HEK293 (cell line): ENCODE measurements around the gene KDF1.

Source experiments
- CTCF ChIA-PET: fragments of 350-600 bp; formaldehyde crosslinking; extraction: SDS; loops from one replicate; lab custom pipeline; 2021; ENCODE audit warnings: antibody characterized with exemption; lab: Yijun Ruan, JAX
- POLR2A ChIA-PET: fragments of 300-600 bp; formaldehyde crosslinking; extraction: SDS; loops from one replicate; lab custom pipeline; 2020; ENCODE audit warnings: antibody characterized with exemption, inconsistent platforms; lab: Yijun Ruan, JAX
- H3K27ac ChIP-seq: fragments of 200-500 bp; sonication (Bioruptor generic); 2 replicates; pipeline ENCODE4 v1.5.1; 2014; ENCODE audit warnings: low read depth, low read length, control low read depth, inconsistent platforms; ENCODE audit errors: extremely low read depth
- H3K36me3 ChIP-seq, 2 experiments: fragments of 200-500 bp in 1 of 2; sonication (Bioruptor generic) in 1 of 2; 1 replicate in 1 of 2; 2 replicates in 1 of 2; pipeline ENCODE4 v1.5.1; 2014 to 2017; ENCODE audit warnings: inconsistent platforms in 2 of 2, low read length in 2 of 2; ENCODE audit not compliant: control insufficient read depth in 2 of 2, insufficient read depth in 1 of 2
- H3K4me1 ChIP-seq: fragments of 200-500 bp; sonication (Bioruptor generic); 2 replicates; pipeline ENCODE4 v1.5.1; 2014; ENCODE audit warnings: mild to moderate bottlenecking, low read length, inconsistent platforms; ENCODE audit not compliant: control insufficient read depth, insufficient read depth
- H3K4me3 ChIP-seq: 2 replicates; pipeline ENCODE4 v1.5.1; 2011; ENCODE audit warnings: low read depth, mild to moderate bottlenecking, control low read depth, low read length, moderate library complexity
- H3K9me3 ChIP-seq: fragments of 200-500 bp; sonication (Bioruptor generic); 2 replicates; pipeline ENCODE4 v1.5.1; 2014; ENCODE audit warnings: low read depth, low read length, inconsistent platforms; ENCODE audit not compliant: control insufficient read depth, insufficient read depth
- BCL11A ChIP-seq: fragments of 450-650 bp; formaldehyde crosslinking; IDR thresholded peaks from 2 replicates; pipeline ENCODE4 v1.5.1; 2016; ENCODE audit warnings: low read depth, missing biosample characterization, missing genetic modification characterization
- GFI1B ChIP-seq: fragments of 450-650 bp; formaldehyde crosslinking; IDR thresholded peaks from 2 replicates; pipeline ENCODE4 v1.5.1; 2016; ENCODE audit warnings: missing biosample characterization, missing genetic modification characterization
- HOXC10 ChIP-seq: sonication (generic); formaldehyde crosslinking; IDR thresholded peaks from 2 replicates; pipeline ENCODE4 v1.8.1; 2023; ENCODE audit warnings: mild to moderate bottlenecking, missing genetic modification reagents
- KLF7 ChIP-seq: fragments of 450-650 bp; formaldehyde crosslinking; IDR thresholded peaks from 2 replicates; pipeline ENCODE4 v1.5.1; 2016; ENCODE audit warnings: missing biosample characterization, missing genetic modification characterization, borderline replicate concordance
- OVOL3 ChIP-seq: fragments of 450-650 bp; formaldehyde crosslinking; IDR thresholded peaks from 2 replicates; pipeline ENCODE4 v1.5.1; 2016; ENCODE audit warnings: missing biosample characterization, missing genetic modification characterization
- RBAK ChIP-seq: fragments of 450-650 bp; formaldehyde crosslinking; IDR thresholded peaks from 2 replicates; pipeline ENCODE4 v1.5.1; 2016; ENCODE audit warnings: missing biosample characterization, missing genetic modification characterization
- TRIM28 ChIP-seq: IDR thresholded peaks from 2 replicates; pipeline ENCODE4 v1.6.1; 2011; ENCODE audit warnings: low read length, control low read depth, borderline replicate concordance
- ZNF19 ChIP-seq: fragments of 450-650 bp; formaldehyde crosslinking; IDR thresholded peaks from 2 replicates; pipeline ENCODE4; 2016; ENCODE audit warnings: missing biosample characterization, missing genetic modification characterization, low read depth
- ZNF214 ChIP-seq: fragments of 450-650 bp; formaldehyde crosslinking; IDR thresholded peaks from 2 replicates; pipeline ENCODE4 v1.5.1; 2017; ENCODE audit warnings: missing biosample characterization, mild to moderate bottlenecking, missing genetic modification characterization, borderline replicate concordance
- ZNF266 ChIP-seq: fragments of 450-650 bp; formaldehyde crosslinking; IDR thresholded peaks from 2 replicates; pipeline ENCODE4 v1.5.1; 2016; ENCODE audit warnings: missing biosample characterization, missing genetic modification characterization, low read depth
- ZNF335 ChIP-seq: fragments of 450-650 bp; formaldehyde crosslinking; conservative IDR thresholded peaks from 2 replicates; pipeline ENCODE4 v1.5.1; 2016; ENCODE audit warnings: missing biosample characterization, missing genetic modification characterization
- ZNF433 ChIP-seq: fragments of 450-650 bp; formaldehyde crosslinking; IDR thresholded peaks from 2 replicates; pipeline ENCODE4 v1.5.1; 2016; ENCODE audit warnings: missing biosample characterization, missing genetic modification characterization, low read depth
- ZNF488 ChIP-seq: fragments of 450-650 bp; formaldehyde crosslinking; IDR thresholded peaks from 2 replicates; pipeline ENCODE4 v1.5.1; 2016; ENCODE audit warnings: missing biosample characterization, missing genetic modification characterization
- ZNF518A ChIP-seq: fragments of 450-650 bp; formaldehyde crosslinking; conservative IDR thresholded peaks from 2 replicates; pipeline ENCODE4 v1.5.1; 2016; ENCODE audit warnings: low read depth, missing biosample characterization, missing genetic modification characterization
- ZNF776 ChIP-seq: fragments of 450-650 bp; formaldehyde crosslinking; IDR thresholded peaks from 2 replicates; pipeline ENCODE4 v1.5.0; 2017; ENCODE audit warnings: missing biosample characterization, missing genetic modification characterization, borderline replicate concordance
- TF ChIP-seq, protein P1 (sequence below): fragments of 450-650 bp; formaldehyde crosslinking; IDR thresholded peaks from 2 replicates; pipeline ENCODE4 v1.5.1; 2016; ENCODE audit warnings: missing biosample characterization, missing genetic modification characterization
- TF ChIP-seq, protein P2 (sequence below): fragments of 450-650 bp; formaldehyde crosslinking; IDR thresholded peaks from 2 replicates; pipeline ENCODE4 v1.5.1; 2016; ENCODE audit warnings: missing biosample characterization, missing genetic modification characterization
- TF ChIP-seq, protein P3 (sequence below): fragments of 450-650 bp; formaldehyde crosslinking; IDR thresholded peaks from 2 replicates; pipeline ENCODE4 v1.5.1; 2016; ENCODE audit warnings: missing biosample characterization, missing genetic modification characterization
- TF ChIP-seq, protein P4 (sequence below): fragments of 450-650 bp; IDR thresholded peaks from 2 replicates; pipeline ENCODE4 v1.5.1; 2018; ENCODE audit warnings: missing biosample characterization, missing genetic modification characterization

The KDF1 gene

GRCh38 chr1:26986658-26987057 lies 26.4 kb upstream of the KDF1 start (continued):
- TF ChIP-seq ZNF518A (tag by site-specific recombination) (no peak), ZNF266 (tag by site-specific recombination) (no peak)

- no peaks in the 10 kb centered on the region for H3K4me1 ChIP-seq
- no peaks in the 10 kb centered on the region for H3K9me3 ChIP-seq
- no peaks in the 10 kb centered on the region for H3K36me3 ChIP-seq
- no peak overlapping the region for H3K27ac ChIP-seq
- POLR2A ChIA-PET, result no interaction called here
- CTCF ChIA-PET, result interaction anchor here (1.1 to 1.8 kb wide), 3 partner anchors 10 to 36 kb away, joined by 4 to 8 read pairs (median 7); partner anchors contain the start of gene KDF1
- no peak for TF ChIP-seq KLF7 (tag by site-specific recombination)
- no peak for TF ChIP-seq BCL11A (tag by site-specific recombination)
- no peak for TF ChIP-seq ZNF488 (tag by site-specific recombination)
- no peak for TF ChIP-seq ZNF335 (tag by site-specific recombination)
- TF ChIP-seq HOXC10, result no peak
- TF ChIP-seq, protein P1, sequence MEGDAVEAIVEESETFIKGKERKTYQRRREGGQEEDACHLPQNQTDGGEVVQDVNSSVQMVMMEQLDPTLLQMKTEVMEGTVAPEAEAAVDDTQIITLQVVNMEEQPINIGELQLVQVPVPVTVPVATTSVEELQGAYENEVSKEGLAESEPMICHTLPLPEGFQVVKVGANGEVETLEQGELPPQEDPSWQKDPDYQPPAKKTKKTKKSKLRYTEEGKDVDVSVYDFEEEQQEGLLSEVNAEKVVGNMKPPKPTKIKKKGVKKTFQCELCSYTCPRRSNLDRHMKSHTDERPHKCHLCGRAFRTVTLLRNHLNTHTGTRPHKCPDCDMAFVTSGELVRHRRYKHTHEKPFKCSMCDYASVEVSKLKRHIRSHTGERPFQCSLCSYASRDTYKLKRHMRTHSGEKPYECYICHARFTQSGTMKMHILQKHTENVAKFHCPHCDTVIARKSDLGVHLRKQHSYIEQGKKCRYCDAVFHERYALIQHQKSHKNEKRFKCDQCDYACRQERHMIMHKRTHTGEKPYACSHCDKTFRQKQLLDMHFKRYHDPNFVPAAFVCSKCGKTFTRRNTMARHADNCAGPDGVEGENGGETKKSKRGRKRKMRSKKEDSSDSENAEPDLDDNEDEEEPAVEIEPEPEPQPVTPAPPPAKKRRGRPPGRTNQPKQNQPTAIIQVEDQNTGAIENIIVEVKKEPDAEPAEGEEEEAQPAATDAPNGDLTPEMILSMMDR (tag by site-specific recombination), result no peak
- no peak for TF ChIP-seq ZNF433 (tag by site-specific recombination)
- TF ChIP-seq, protein P2, sequence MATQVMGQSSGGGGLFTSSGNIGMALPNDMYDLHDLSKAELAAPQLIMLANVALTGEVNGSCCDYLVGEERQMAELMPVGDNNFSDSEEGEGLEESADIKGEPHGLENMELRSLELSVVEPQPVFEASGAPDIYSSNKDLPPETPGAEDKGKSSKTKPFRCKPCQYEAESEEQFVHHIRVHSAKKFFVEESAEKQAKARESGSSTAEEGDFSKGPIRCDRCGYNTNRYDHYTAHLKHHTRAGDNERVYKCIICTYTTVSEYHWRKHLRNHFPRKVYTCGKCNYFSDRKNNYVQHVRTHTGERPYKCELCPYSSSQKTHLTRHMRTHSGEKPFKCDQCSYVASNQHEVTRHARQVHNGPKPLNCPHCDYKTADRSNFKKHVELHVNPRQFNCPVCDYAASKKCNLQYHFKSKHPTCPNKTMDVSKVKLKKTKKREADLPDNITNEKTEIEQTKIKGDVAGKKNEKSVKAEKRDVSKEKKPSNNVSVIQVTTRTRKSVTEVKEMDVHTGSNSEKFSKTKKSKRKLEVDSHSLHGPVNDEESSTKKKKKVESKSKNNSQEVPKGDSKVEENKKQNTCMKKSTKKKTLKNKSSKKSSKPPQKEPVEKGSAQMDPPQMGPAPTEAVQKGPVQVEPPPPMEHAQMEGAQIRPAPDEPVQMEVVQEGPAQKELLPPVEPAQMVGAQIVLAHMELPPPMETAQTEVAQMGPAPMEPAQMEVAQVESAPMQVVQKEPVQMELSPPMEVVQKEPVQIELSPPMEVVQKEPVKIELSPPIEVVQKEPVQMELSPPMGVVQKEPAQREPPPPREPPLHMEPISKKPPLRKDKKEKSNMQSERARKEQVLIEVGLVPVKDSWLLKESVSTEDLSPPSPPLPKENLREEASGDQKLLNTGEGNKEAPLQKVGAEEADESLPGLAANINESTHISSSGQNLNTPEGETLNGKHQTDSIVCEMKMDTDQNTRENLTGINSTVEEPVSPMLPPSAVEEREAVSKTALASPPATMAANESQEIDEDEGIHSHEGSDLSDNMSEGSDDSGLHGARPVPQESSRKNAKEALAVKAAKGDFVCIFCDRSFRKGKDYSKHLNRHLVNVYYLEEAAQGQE (tag by site-specific recombination), result no peak
- TF ChIP-seq GFI1B (tag by site-specific recombination), result no peak
- no peak for TF ChIP-seq OVOL3 (tag by site-specific recombination)
- TF ChIP-seq RBAK (tag by site-specific recombination), result no peak
- TF ChIP-seq ZNF776 (tag by site-specific recombination), result no peak
- TF ChIP-seq ZNF19 (tag by site-specific recombination), result no peak
- TF ChIP-seq, protein P3, sequence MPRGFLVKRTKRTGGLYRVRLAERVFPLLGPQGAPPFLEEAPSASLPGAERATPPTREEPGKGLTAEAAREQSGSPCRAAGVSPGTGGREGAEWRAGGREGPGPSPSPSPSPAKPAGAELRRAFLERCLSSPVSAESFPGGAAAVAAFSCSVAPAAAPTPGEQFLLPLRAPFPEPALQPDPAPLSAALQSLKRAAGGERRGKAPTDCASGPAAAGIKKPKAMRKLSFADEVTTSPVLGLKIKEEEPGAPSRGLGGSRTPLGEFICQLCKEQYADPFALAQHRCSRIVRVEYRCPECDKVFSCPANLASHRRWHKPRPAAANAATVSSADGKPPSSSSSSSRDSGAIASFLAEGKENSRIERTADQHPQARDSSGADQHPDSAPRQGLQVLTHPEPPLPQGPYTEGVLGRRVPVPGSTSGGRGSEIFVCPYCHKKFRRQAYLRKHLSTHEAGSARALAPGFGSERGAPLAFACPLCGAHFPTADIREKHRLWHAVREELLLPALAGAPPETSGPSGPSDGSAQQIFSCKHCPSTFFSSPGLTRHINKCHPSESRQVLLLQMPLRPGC (tag by site-specific recombination), result no peak
- no peak for TF ChIP-seq TRIM28
- TF ChIP-seq ZNF214, result no peak
- TF ChIP-seq, protein P4, sequence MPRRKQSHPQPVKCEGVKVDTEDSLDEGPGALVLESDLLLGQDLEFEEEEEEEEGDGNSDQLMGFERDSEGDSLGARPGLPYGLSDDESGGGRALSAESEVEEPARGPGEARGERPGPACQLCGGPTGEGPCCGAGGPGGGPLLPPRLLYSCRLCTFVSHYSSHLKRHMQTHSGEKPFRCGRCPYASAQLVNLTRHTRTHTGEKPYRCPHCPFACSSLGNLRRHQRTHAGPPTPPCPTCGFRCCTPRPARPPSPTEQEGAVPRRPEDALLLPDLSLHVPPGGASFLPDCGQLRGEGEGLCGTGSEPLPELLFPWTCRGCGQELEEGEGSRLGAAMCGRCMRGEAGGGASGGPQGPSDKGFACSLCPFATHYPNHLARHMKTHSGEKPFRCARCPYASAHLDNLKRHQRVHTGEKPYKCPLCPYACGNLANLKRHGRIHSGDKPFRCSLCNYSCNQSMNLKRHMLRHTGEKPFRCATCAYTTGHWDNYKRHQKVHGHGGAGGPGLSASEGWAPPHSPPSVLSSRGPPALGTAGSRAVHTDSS (tag by site-specific recombination), result no peak
- TF ChIP-seq, all 188 proteins: peak for 0
- H3K4me3 ChIP-seq, result no peak overlapping the region
These were observed 24.0 kb upstream of the KDF1 start for GRCh38 chr1:26984291-26984690.
